Mesothelial cell of epicardium (in vitro differentiated cells): ENCODE data around the gene RBMS3. TPM values are rescaled to one million over a fixed set of nuclear protein-coding genes. Genes with fewer than 3 reads are reported as not detected.

Experiments
- DNase-seq, 2 experiments: peaks; one replicate each; pipeline ENCODE4 v3.0.0; 2021; ENCODE audit warnings: low spot score in 2 of 2; ENCODE audit not compliant: unreplicated experiment in 2 of 2
- H3K27ac Mint-ChIP-seq: 2 replicates; pipeline ENCODE4 v1.8.0; 2021; ENCODE audit warnings: mixed read lengths
- H3K27me3 Mint-ChIP-seq: 2 replicates; pipeline ENCODE4 v1.8.0; 2021; ENCODE audit warnings: low read depth, mixed read lengths
- H3K36me3 Mint-ChIP-seq: 2 replicates; pipeline ENCODE4 v1.8.0; 2021; ENCODE audit warnings: mixed read lengths
- H3K4me1 Mint-ChIP-seq: 2 replicates; pipeline ENCODE4 v1.8.0; 2021; ENCODE audit warnings: mixed read lengths
- H3K4me3 Mint-ChIP-seq: 2 replicates; pipeline ENCODE4 v1.8.0; 2021; ENCODE audit warnings: mild to moderate bottlenecking, moderate library complexity, mixed read lengths
- H3K9me3 Mint-ChIP-seq: 2 replicates; pipeline ENCODE4 v1.8.0; 2021; ENCODE audit warnings: mixed read lengths
- CTCF ChIP-seq: fragments of 200-600 bp; sonication (generic); IDR thresholded peaks from one replicate; pipeline ENCODE4 v1.5.0; 2021; ENCODE audit warnings: antibody characterized with exemption; ENCODE audit not compliant: unreplicated experiment
- total RNA-seq: library from RNA; stranded (reverse); gene quantifications from 3 replicates; pipeline ENCODE4 v1.2.1, GENCODE V29; 2021

The RBMS3 gene
- total RNA-seq, 1 donor from 2014 or later: 42.5 TPM

DNA sequence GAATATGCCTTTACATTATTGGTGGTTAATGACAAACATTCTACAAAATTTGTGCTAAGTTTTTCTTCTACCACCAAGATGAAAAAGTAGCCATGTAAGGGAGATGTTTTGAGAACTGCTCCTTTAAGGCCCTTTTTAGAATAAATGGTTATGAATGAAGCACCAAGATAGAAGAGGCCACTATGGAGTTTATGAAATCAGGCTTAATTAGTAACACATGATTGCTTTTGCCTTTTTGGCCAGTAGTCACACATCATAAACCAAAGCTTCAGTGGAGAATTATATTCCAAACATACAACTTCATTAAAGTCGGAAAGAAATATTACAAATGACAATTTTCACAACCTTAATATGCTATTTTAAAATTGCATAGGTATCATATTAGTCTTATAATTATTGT, 331.7 kb downstream of the RBMS3 start:
- DNase-seq: no peak
- no peak for TF ChIP-seq CTCF
- peaks cover 23% of the 10 kb centered on the region for H3K4me1 Mint-ChIP-seq
- H3K27ac Mint-ChIP-seq: no peak overlapping the region
- no peak overlapping the region for H3K4me3 Mint-ChIP-seq
- no peaks in the 10 kb centered on the region for H3K36me3 Mint-ChIP-seq
- peaks cover 3% of the 10 kb centered on the region for H3K9me3 Mint-ChIP-seq
- H3K27me3 Mint-ChIP-seq: no peaks in the 10 kb centered on the region

DNA sequence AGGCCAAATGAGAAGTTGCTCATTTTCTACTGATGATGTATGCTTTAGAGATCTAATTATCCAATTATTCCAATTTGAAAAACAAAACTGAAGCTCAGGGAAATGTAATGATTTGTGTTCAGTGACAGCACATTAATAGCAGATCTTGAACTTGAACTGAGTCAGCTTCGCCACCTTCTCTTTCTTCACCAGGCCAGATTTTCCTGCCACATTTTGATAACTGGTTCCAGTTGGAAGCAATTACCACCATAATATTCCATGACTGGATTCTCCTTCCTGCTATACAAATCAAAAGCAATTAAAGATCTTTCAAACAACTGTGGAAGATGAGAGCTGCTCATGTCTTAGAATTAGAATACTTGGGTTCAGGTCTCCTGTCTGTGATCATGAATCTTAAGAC, 334.1 kb downstream of the RBMS3 start:
- Mint-ChIP-seq H3K9me3 (peaks cover 3% of the 10 kb centered on the region), H3K27ac (no peak overlapping the region), H3K4me3 (no peak overlapping the region), H3K4me1 (peaks cover 27% of the 10 kb centered on the region), H3K36me3 (no peaks in the 10 kb centered on the region), H3K27me3 (no peaks in the 10 kb centered on the region)
- no peak for TF ChIP-seq CTCF
- no peak for DNase-seq

DNA sequence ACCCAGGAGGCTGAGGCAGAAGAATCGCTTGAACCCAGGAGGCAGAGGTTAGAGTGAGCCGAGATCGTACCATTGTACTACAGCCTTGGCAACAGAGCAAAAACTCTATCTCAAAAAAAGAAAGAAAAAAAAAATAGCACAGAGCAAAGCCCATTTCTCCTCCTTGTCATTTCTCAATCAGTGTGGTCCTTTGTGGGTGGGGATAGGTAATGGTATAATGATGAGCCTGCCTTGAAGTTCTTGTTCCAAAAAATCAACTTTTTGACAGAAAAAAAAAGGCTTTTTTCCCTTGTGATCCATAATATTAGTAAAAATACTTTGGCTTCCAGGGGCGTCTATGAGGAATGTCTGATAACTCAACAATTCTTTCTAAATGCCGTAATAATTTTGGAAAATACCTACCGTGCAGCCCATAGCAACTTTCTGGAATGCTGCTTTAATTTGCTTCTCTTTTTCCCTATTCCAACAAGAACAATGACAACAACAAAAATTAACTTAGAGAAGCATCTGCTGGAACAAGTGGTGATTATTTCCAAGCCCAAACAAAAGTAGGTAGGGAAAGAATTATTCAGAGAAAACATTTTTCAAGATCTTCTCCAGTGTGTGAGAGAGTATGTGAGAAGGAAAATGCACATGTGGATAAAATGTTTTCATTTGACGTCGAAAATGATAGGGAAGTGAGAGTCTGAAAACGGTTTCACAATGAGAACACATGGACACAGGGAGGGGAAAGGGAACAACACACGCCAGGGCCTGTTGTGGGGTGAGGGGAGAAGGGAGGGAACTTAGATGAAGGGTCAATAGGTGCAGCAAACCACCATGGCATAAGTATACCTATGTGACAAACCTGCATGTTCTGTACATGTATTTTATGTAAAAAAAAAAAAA, 337.8 kb downstream of the RBMS3 start:
- no peaks in the 10 kb centered on the region for H3K27me3 Mint-ChIP-seq
- peaks cover 12% of the 10 kb centered on the region for H3K4me1 Mint-ChIP-seq
- peaks cover 3% of the 10 kb centered on the region for H3K9me3 Mint-ChIP-seq
- no peak for TF ChIP-seq CTCF
- no peak for DNase-seq
- peak overlapping the region; percentile 26 for H3K27ac Mint-ChIP-seq
- no peaks in the 10 kb centered on the region for H3K36me3 Mint-ChIP-seq
- no peak overlapping the region for H3K4me3 Mint-ChIP-seq

DNA sequence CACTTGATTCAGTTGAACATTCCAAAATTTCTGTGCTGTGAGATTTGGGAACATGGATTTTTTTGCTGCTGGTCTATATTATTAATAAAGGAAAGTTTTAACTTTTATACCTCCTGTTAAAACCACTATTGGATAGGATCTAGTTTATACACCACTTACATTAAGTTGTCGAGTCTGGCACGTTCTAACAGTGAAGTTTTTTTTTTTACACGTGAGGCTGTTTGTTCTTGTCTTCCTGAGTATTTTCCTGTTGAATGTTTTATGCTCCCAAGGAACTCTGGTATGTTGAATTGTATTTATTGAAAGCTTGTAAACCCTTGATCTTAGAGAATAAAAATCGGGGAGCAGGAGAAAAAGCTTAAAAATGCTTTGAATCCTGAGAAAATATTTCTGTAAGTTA, 338.8 kb downstream of the RBMS3 start:
- Mint-ChIP-seq H3K36me3 (no peaks in the 10 kb centered on the region), H3K4me1 (peaks cover 12% of the 10 kb centered on the region), H3K27me3 (no peaks in the 10 kb centered on the region), H3K9me3 (no peaks in the 10 kb centered on the region), H3K4me3 (no peak overlapping the region), H3K27ac (no peak overlapping the region)
- TF ChIP-seq CTCF: no peak
- no peak for DNase-seq

GRCh38 chr3:29627136-29628117, 346.6 kb downstream of the RBMS3 start:
- no peak for DNase-seq
- no peak for TF ChIP-seq CTCF
- Mint-ChIP-seq H3K9me3 (no peaks in the 10 kb centered on the region), H3K27ac (no peak overlapping the region), H3K27me3 (no peaks in the 10 kb centered on the region), H3K36me3 (no peaks in the 10 kb centered on the region), H3K4me1 (peaks cover 18% of the 10 kb centered on the region), H3K4me3 (no peak overlapping the region)
